Measurements from ENCODE around the gene EI24.
A peak's percentile ranks its signal among the peaks of the same experiment; 100 is the strongest.
"Not testable (repeated sequence)": the region's sequence is repeated elsewhere in the genome, so short reads cannot be mapped to it uniquely, and the experiment has no call there.

EI24 gene

GRCh38 chr11:125568970-125569914 is at the start of gene EI24:
EI24 (plus strand) TSS chr11:125569477; CDS start chr11:125572528, 3,051 bp downstream.
- DNase-seq (ENCODE audit: low read depth in 2 of 2) = peak; percentile 84 to 86

- DNase-seq (ENCODE audit: low read depth in 2 of 2) = no peak
Measured at GRCh38 chr11:125519860-125520834, 49.1 kb upstream of the EI24 start.

GRCh38 chr11:125525303-125525702 is 44.0 kb upstream of the EI24 start:
- DNase-seq (ENCODE audit: low read depth in 2 of 2) = no peak

- no peak for DNase-seq (ENCODE audit: low read depth in 2 of 2)
Measured at GRCh38 chr11:125532668-125533067, 36.6 kb upstream of the EI24 start.

GRCh38 chr11:125535585-125535984 is 33.7 kb upstream of the EI24 start:
- DNase-seq (ENCODE audit: low read depth in 2 of 2) = no peak

- not testable (repeated sequence) for DNase-seq (ENCODE audit: low read depth in 2 of 2)
Measured at GRCh38 chr11:125536834-125537233, 32.4 kb upstream of the EI24 start.

- DNase-seq (ENCODE audit: low read depth in 2 of 2) = no peak
Measured at GRCh38 chr11:125542709-125543108, 26.6 kb upstream of the EI24 start.

- no peak for DNase-seq (ENCODE audit: low read depth in 2 of 2)
Measured at GRCh38 chr11:125550780-125551179, 18.5 kb upstream of the EI24 start.

GRCh38 chr11:125551835-125552342 is 17.4 kb upstream of the EI24 start:
- DNase-seq (ENCODE audit: low read depth in 2 of 2) = no peak

- no peak for DNase-seq (ENCODE audit: low read depth in 2 of 2)
Measured at GRCh38 chr11:125552927-125553326, 16.4 kb upstream of the EI24 start.

GRCh38 chr11:125553357-125553756 is 15.9 kb upstream of the EI24 start:
- DNase-seq (ENCODE audit: low read depth in 2 of 2) = no peak

- DNase-seq (ENCODE audit: low read depth in 2 of 2) = no peak
Measured at GRCh38 chr11:125554038-125554437, 15.2 kb upstream of the EI24 start.

- DNase-seq (ENCODE audit: low read depth in 2 of 2) = no peak
Measured at GRCh38 chr11:125559888-125560287, 9.4 kb upstream of the EI24 start.

GRCh38 chr11:125561924-125562323 is 7.4 kb upstream of the EI24 start:
- DNase-seq (ENCODE audit: low read depth in 2 of 2) = no peak

GRCh38 chr11:125562430-125562829 is 6.8 kb upstream of the EI24 start:
- DNase-seq (ENCODE audit: low read depth in 2 of 2) = no peak

GRCh38 chr11:125564357-125564756 is 4.9 kb upstream of the EI24 start:
- no peak for DNase-seq (ENCODE audit: low read depth in 2 of 2)

- DNase-seq (ENCODE audit: low read depth in 2 of 2) = no peak
Measured at GRCh38 chr11:125566235-125566634, 3.0 kb upstream of the EI24 start.

GRCh38 chr11:125569915-125570621 is 791 bp downstream of the EI24 start:
- peak in 1 of 2 donors; percentile 11 for DNase-seq (ENCODE audit: low read depth in 2 of 2)

- DNase-seq (ENCODE audit: low read depth in 2 of 2) = no peak
Measured at GRCh38 chr11:125570952-125571351, 1.7 kb downstream of the EI24 start.

- DNase-seq (ENCODE audit: low read depth in 2 of 2) = no peak
Measured at GRCh38 chr11:125572916-125573315, 3.6 kb downstream of the EI24 start.

- not testable (repeated sequence) for DNase-seq (ENCODE audit: low read depth in 2 of 2)
Measured at GRCh38 chr11:125577181-125577580, 7.9 kb downstream of the EI24 start.

All from activated CD4-positive, alpha-beta T cell treated with anti-CD3 and anti-CD28 coated beads for 24 hours (primary cell).